WTC11 (cell line): ENCODE measurements around the gene EHD4. TPM values are rescaled to one million over a fixed set of nuclear protein-coding genes. Genes with fewer than 3 reads are reported as not detected.

Source experiments
- ATAC-seq: fragments of 200-7000 bp; cut with Tn5 transposase; 2 replicates; pipeline ENCODE4 v1.10.0; 2021; ENCODE audit warnings: mild to moderate bottlenecking, moderate library complexity
- CTCF ChIA-PET: fragments of 300-600 bp; sonication (Branson Sonifier 250); formaldehyde crosslinking; loops from one replicate; lab custom pipeline; 2021; ENCODE audit warnings: antibody characterized with exemption; lab: Charles Lee
- POLR2A ChIA-PET: fragments of 350-600 bp; sonication (Branson Sonifier 250); formaldehyde crosslinking; loops from one replicate; lab custom pipeline; 2021; ENCODE audit warnings: antibody characterized with exemption; lab: Charles Lee
- DNase-seq: peaks from one replicate; pipeline ENCODE4 v3.0.0; 2021; ENCODE audit warnings: low spot score
- H3K27ac Mint-ChIP-seq: 2 replicates; pipeline ENCODE4 v1.8.0; 2021; ENCODE audit warnings: mixed read lengths
- H3K27me3 Mint-ChIP-seq: 2 replicates; pipeline ENCODE4 v1.8.0; 2021; ENCODE audit warnings: low read depth, mild to moderate bottlenecking, moderate library complexity, mixed read lengths
- H3K36me3 Mint-ChIP-seq: 2 replicates; pipeline ENCODE4 v1.8.0; 2021; ENCODE audit warnings: mixed read lengths
- H3K4me1 Mint-ChIP-seq: 2 replicates; pipeline ENCODE4 v1.8.0; 2022; ENCODE audit warnings: mixed read lengths
- H3K4me3 Mint-ChIP-seq: 2 replicates; pipeline ENCODE4 v1.8.0; 2021; ENCODE audit warnings: mild to moderate bottlenecking, moderate library complexity, mixed read lengths
- H3K9me3 Mint-ChIP-seq: 2 replicates; pipeline ENCODE4 v1.8.0; 2021; ENCODE audit warnings: mixed read lengths
- ATF1 ChIP-seq: sonication (generic); formaldehyde crosslinking; IDR thresholded peaks from 2 replicates; pipeline ENCODE4 v1.8.1; 2023; ENCODE audit warnings: mild to moderate bottlenecking, moderate library complexity, missing genetic modification reagents
- EMX1 ChIP-seq: fragments of 250-450 bp; sonication (Bioruptor Pico); IDR thresholded peaks from 2 replicates; pipeline ENCODE4 v1.8.0; 2021; ENCODE audit warnings: mild to moderate bottlenecking
- JAZF1 ChIP-seq: fragments of 250-450 bp; sonication (Bioruptor Pico); IDR thresholded peaks from 2 replicates; pipeline ENCODE4 v1.9.0; 2021; ENCODE audit warnings: moderate library complexity, mild to moderate bottlenecking, inconsistent platforms
- KAT7 ChIP-seq: sonication (generic); formaldehyde crosslinking; IDR thresholded peaks from 2 replicates; pipeline ENCODE4 v1.8.1; 2023; ENCODE audit warnings: missing genetic modification reagents, mild to moderate bottlenecking, borderline replicate concordance
- MXD4 ChIP-seq: fragments of 250-450 bp; sonication (Bioruptor Pico); IDR thresholded peaks from 2 replicates; pipeline ENCODE4 v1.8.0; 2021; ENCODE audit warnings: mild to moderate bottlenecking, moderate library complexity, borderline replicate concordance
- ZNF263 ChIP-seq: sonication (generic); formaldehyde crosslinking; IDR thresholded peaks from 2 replicates; pipeline ENCODE4 v1.8.1; 2022; ENCODE audit warnings: low read depth, mild to moderate bottlenecking, moderate library complexity, missing genetic modification reagents
- total RNA-seq: library from RNA; stranded (reverse); gene quantifications from 3 replicates; pipeline ENCODE4 v1.2.3, GENCODE V29; 2021
- TF ChIP-seq, protein P1 (sequence below): sonication (generic); formaldehyde crosslinking; IDR thresholded peaks from 2 replicates; pipeline ENCODE4 v1.8.1; 2023; ENCODE audit warnings: mild to moderate bottlenecking, missing genetic modification reagents
- TF ChIP-seq, protein P2 (sequence below): sonication (generic); formaldehyde crosslinking; IDR thresholded peaks from 2 replicates; pipeline ENCODE4 v1.8.0; 2023; ENCODE audit warnings: missing genetic modification reagents, mild to moderate bottlenecking, borderline replicate concordance
- TF ChIP-seq, protein P3 (sequence below): fragments of 250-450 bp; sonication (Bioruptor Pico); IDR thresholded peaks from 2 replicates; pipeline ENCODE4 v1.8.0; 2021; ENCODE audit warnings: mild to moderate bottlenecking
- TF ChIP-seq, protein P4 (sequence below): fragments of 250-450 bp; sonication (Bioruptor Pico); IDR thresholded peaks from 2 replicates; pipeline ENCODE4 v1.9.0; 2021; ENCODE audit warnings: moderate library complexity, mild to moderate bottlenecking, inconsistent platforms, borderline replicate concordance
- TF ChIP-seq, protein P5 (sequence below): sonication (generic); formaldehyde crosslinking; IDR thresholded peaks from 2 replicates; pipeline ENCODE4 v1.8.0; 2022; ENCODE audit warnings: missing genetic modification reagents
- TF ChIP-seq, protein P6 (sequence below): sonication (generic); formaldehyde crosslinking; IDR thresholded peaks from 2 replicates; pipeline ENCODE4 v1.8.0; 2022; ENCODE audit warnings: mild to moderate bottlenecking, missing genetic modification reagents

The EHD4 gene
- total RNA-seq, 1 experiment from 2014 or later, result 23.9 TPM

DNA sequence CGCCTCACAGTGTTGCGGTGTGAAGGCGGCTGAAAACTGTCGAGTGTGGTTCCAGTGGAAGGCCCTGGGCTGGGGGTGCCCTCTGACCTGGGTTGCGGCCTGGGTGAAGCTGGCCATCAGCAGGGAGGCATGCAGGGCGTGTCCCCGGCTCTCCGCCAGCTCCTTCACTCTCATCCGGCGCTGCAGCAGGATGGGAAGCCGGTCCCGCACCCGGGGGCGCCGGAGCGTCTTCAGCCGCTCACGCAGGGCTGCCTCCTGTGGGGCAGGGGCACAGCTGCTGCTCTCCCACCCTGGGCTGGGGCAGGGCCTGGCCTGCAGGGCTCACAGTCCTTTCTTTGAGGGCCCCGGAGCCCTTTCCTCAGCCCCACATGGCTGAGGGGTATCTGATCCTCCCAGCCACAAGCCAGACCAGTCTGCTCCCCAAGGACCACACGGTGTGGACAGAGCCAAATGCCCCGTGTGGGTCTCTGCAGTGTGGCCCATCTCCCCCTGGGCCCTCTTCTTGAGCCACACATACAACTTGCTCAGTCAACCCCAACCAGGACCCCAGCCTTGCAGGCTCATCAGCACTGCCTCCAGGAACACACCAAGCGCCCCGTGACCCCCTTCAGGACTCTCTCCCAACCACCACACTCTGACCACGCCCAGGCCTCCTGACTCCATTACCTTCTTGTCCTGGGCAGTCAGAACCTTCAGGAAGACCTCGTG lies 105.3 kb downstream of the EHD4 start (continued):
- TF ChIP-seq, protein P1, sequence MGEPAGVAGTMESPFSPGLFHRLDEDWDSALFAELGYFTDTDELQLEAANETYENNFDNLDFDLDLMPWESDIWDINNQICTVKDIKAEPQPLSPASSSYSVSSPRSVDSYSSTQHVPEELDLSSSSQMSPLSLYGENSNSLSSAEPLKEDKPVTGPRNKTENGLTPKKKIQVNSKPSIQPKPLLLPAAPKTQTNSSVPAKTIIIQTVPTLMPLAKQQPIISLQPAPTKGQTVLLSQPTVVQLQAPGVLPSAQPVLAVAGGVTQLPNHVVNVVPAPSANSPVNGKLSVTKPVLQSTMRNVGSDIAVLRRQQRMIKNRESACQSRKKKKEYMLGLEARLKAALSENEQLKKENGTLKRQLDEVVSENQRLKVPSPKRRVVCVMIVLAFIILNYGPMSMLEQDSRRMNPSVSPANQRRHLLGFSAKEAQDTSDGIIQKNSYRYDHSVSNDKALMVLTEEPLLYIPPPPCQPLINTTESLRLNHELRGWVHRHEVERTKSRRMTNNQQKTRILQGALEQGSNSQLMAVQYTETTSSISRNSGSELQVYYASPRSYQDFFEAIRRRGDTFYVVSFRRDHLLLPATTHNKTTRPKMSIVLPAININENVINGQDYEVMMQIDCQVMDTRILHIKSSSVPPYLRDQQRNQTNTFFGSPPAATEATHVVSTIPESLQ (CRISPR knock-in tag), result no peak
- TF ChIP-seq, protein P2, sequence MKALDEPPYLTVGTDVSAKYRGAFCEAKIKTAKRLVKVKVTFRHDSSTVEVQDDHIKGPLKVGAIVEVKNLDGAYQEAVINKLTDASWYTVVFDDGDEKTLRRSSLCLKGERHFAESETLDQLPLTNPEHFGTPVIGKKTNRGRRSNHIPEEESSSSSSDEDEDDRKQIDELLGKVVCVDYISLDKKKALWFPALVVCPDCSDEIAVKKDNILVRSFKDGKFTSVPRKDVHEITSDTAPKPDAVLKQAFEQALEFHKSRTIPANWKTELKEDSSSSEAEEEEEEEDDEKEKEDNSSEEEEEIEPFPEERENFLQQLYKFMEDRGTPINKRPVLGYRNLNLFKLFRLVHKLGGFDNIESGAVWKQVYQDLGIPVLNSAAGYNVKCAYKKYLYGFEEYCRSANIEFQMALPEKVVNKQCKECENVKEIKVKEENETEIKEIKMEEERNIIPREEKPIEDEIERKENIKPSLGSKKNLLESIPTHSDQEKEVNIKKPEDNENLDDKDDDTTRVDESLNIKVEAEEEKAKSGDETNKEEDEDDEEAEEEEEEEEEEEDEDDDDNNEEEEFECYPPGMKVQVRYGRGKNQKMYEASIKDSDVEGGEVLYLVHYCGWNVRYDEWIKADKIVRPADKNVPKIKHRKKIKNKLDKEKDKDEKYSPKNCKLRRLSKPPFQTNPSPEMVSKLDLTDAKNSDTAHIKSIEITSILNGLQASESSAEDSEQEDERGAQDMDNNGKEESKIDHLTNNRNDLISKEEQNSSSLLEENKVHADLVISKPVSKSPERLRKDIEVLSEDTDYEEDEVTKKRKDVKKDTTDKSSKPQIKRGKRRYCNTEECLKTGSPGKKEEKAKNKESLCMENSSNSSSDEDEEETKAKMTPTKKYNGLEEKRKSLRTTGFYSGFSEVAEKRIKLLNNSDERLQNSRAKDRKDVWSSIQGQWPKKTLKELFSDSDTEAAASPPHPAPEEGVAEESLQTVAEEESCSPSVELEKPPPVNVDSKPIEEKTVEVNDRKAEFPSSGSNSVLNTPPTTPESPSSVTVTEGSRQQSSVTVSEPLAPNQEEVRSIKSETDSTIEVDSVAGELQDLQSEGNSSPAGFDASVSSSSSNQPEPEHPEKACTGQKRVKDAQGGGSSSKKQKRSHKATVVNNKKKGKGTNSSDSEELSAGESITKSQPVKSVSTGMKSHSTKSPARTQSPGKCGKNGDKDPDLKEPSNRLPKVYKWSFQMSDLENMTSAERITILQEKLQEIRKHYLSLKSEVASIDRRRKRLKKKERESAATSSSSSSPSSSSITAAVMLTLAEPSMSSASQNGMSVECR, result no peak
- TF ChIP-seq KAT7 (CRISPR knock-in tag) (no peak), ATF1 (CRISPR knock-in tag) (no peak)
- TF ChIP-seq, all 79 proteins: peak for 0

DNA sequence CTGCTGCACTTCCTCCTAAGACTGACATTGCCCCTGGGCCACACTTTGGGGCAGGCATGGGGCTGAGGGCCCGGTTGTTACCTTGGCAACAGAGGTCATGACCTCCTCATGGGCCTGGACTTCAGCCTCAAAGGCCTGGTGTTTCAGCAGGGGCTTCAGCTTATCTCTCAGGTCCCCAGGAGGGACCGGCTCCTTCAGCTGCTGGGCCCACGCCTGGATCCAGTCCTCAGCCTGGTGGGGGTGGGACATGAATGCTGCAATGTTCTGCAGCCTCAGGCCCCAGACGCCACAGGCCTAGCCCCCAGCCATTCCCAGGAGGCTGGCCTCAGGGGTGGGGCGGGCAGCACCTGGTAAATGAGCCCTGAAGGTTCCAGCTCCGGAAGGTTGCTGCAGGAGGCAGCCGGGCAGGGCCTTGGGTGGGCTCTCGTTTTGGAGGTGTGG lies 106.1 kb downstream of the EHD4 start:
- POLR2A ChIA-PET, result interaction anchor here (0.8 kb wide), 1 partner anchor 28 kb away, joined by 3 read pairs; no protein-coding TSS in a partner anchor

DNA sequence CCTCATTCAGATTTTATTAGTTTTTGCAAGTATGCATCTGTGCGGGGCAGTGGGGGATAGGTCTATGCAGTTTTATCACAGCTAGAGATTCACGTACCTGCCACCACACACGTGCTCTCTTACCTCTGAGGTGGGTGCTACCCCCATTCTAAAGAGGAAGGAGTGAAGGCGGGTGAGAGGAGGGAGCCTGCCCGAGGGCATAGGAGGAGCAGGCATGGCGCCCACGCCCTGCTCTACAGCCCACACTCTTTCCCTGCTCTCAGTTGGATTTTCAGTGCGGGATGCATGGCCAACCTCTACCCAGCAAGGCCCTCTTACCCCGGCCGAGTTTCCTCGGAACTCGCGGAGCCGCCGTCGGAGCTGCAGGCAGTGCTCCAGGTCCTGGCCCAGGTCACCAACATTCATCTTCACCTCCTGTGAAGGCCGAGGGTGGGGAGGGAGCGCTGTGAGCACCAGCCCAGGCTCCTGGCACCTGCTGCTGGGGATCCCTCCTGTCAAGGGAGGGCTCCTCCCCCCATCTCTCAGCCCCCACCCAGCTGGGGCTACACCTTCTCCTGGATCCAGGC lies 106.8 kb downstream of the EHD4 start:
- ATAC-seq, result no peak
- H3K4me1 Mint-ChIP-seq, result peaks cover 5% of the 10 kb centered on the region
- no peaks in the 10 kb centered on the region for H3K9me3 Mint-ChIP-seq
- no peak overlapping the region for H3K27ac Mint-ChIP-seq
- no peak overlapping the region for H3K4me3 Mint-ChIP-seq
- no peak for DNase-seq
- POLR2A ChIA-PET, result no interaction called here
- H3K27me3 Mint-ChIP-seq, result no peaks in the 10 kb centered on the region; the same call in 1 of the 2 replicates
- H3K36me3 Mint-ChIP-seq, result no peaks in the 10 kb centered on the region
- CTCF ChIA-PET, result no interaction called here
- TF ChIP-seq, protein P3, sequence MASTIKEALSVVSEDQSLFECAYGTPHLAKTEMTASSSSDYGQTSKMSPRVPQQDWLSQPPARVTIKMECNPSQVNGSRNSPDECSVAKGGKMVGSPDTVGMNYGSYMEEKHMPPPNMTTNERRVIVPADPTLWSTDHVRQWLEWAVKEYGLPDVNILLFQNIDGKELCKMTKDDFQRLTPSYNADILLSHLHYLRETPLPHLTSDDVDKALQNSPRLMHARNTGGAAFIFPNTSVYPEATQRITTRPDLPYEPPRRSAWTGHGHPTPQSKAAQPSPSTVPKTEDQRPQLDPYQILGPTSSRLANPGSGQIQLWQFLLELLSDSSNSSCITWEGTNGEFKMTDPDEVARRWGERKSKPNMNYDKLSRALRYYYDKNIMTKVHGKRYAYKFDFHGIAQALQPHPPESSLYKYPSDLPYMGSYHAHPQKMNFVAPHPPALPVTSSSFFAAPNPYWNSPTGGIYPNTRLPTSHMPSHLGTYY (CRISPR knock-in tag), result no peak
- TF ChIP-seq, protein P4, sequence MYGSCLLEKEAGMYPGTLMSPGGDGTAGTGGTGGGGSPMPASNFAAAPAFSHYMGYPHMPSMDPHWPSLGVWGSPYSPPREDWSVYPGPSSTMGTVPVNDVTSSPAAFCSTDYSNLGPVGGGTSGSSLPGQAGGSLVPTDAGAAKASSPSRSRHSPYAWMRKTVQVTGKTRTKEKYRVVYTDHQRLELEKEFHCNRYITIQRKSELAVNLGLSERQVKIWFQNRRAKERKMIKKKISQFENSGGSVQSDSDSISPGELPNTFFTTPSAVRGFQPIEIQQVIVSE (CRISPR knock-in tag), result no peak
- TF ChIP-seq, protein P5, sequence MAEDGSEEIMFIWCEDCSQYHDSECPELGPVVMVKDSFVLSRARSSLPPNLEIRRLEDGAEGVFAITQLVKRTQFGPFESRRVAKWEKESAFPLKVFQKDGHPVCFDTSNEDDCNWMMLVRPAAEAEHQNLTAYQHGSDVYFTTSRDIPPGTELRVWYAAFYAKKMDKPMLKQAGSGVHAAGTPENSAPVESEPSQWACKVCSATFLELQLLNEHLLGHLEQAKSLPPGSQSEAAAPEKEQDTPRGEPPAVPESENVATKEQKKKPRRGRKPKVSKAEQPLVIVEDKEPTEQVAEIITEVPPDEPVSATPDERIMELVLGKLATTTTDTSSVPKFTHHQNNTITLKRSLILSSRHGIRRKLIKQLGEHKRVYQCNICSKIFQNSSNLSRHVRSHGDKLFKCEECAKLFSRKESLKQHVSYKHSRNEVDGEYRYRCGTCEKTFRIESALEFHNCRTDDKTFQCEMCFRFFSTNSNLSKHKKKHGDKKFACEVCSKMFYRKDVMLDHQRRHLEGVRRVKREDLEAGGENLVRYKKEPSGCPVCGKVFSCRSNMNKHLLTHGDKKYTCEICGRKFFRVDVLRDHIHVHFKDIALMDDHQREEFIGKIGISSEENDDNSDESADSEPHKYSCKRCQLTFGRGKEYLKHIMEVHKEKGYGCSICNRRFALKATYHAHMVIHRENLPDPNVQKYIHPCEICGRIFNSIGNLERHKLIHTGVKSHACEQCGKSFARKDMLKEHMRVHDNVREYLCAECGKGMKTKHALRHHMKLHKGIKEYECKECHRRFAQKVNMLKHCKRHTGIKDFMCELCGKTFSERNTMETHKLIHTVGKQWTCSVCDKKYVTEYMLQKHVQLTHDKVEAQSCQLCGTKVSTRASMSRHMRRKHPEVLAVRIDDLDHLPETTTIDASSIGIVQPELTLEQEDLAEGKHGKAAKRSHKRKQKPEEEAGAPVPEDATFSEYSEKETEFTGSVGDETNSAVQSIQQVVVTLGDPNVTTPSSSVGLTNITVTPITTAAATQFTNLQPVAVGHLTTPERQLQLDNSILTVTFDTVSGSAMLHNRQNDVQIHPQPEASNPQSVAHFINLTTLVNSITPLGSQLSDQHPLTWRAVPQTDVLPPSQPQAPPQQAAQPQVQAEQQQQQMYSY (CRISPR knock-in tag), result no peak
- TF ChIP-seq, protein P2, result no peak

More for the DNA sequence above, 106.1 kb downstream of the EHD4 start:
- ATAC-seq, result no peak
- TF ChIP-seq EMX1 (CRISPR knock-in tag) (no peak), MXD4 (CRISPR knock-in tag) (no peak), ZNF263 (CRISPR knock-in tag) (no peak), JAZF1 (CRISPR knock-in tag) (no peak)
- TF ChIP-seq, protein P6, sequence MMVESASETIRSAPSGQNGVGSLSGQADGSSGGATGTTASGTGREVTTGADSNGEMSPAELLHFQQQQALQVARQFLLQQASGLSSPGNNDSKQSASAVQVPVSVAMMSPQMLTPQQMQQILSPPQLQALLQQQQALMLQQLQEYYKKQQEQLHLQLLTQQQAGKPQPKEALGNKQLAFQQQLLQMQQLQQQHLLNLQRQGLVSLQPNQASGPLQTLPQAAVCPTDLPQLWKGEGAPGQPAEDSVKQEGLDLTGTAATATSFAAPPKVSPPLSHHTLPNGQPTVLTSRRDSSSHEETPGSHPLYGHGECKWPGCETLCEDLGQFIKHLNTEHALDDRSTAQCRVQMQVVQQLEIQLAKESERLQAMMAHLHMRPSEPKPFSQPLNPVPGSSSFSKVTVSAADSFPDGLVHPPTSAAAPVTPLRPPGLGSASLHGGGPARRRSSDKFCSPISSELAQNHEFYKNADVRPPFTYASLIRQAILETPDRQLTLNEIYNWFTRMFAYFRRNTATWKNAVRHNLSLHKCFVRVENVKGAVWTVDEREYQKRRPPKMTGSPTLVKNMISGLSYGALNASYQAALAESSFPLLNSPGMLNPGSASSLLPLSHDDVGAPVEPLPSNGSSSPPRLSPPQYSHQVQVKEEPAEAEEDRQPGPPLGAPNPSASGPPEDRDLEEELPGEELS (CRISPR knock-in tag), result no peak
- CTCF ChIA-PET, result interaction anchor here (0.8 to 1.4 kb wide), 2 partner anchors 38 to 373 kb away, joined by 3 to 8 read pairs; no protein-coding TSS in a partner anchor
- Mint-ChIP-seq H3K36me3 (no peaks in the 10 kb centered on the region), H3K27ac (no peak overlapping the region), H3K27me3 (no peaks in the 10 kb centered on the region; the same call in 1 of the 2 replicates), H3K4me1 (peaks cover 5% of the 10 kb centered on the region), H3K4me3 (no peak overlapping the region), H3K9me3 (no peaks in the 10 kb centered on the region)
- no peak for DNase-seq
